ENCODE results near the gene KIR3DL1. TPM values are rescaled to one million over a fixed set of nuclear protein-coding genes. Genes with fewer than 3 reads are reported as not detected.
A peak's percentile ranks its signal among the peaks of the same experiment; 100 is the strongest.

KIR3DL1 gene
- total RNA-seq, 4 donors from 2014 or later: not detected

DNA sequence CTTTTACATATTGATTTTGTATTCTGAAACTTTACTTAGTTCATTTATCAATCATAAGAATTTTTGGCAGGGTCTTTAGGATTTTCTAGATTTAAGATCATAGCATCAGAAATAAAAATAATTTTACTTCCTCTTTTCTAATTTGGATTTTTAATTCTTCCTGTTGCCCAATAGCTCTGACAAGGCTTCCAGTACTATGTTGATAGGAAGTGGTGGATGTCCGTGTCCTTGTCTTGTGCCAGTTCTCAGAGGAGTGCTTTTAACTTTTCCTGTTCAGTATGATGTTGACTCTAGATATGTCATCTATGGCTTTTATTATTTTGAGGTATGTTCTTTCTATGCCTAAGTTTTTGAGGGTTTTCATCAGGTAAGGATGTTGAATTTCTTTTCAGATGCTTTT, 20.5 kb upstream of the KIR3DL1 start:
- intact Hi-C loops (cut with DNase I; ENCODE audit: low total_unique reads) (loop anchor here (5.0 kb wide), 1 partner anchor 1307 kb away; no protein-coding TSS in a partner anchor), in situ Hi-C loops (cut with MboI; ENCODE audit: low pct_ligation_motif_present in 1 of 4, low pct_unique_long_range_greater_than_20kb in 1 of 4, low sequenced_read_pairs in 3 of 4) (no loop called here)
- no peak for DNase-seq
- Histone ChIP-seq H3K4me3 (no peak overlapping the region), H3K9me3 (no peaks in the 10 kb centered on the region), H3K27ac (no peak overlapping the region), H3K4me1 (no peaks in the 10 kb centered on the region), H3K27me3 (peaks cover 7% of the 10 kb centered on the region), H3K36me3 (no peaks in the 10 kb centered on the region)
- TF ChIP-seq, protein P1, sequence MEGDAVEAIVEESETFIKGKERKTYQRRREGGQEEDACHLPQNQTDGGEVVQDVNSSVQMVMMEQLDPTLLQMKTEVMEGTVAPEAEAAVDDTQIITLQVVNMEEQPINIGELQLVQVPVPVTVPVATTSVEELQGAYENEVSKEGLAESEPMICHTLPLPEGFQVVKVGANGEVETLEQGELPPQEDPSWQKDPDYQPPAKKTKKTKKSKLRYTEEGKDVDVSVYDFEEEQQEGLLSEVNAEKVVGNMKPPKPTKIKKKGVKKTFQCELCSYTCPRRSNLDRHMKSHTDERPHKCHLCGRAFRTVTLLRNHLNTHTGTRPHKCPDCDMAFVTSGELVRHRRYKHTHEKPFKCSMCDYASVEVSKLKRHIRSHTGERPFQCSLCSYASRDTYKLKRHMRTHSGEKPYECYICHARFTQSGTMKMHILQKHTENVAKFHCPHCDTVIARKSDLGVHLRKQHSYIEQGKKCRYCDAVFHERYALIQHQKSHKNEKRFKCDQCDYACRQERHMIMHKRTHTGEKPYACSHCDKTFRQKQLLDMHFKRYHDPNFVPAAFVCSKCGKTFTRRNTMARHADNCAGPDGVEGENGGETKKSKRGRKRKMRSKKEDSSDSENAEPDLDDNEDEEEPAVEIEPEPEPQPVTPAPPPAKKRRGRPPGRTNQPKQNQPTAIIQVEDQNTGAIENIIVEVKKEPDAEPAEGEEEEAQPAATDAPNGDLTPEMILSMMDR (IDR thresholded peaks at IDR 0.05): no peak
- TF ChIP-seq POLR2A (IDR thresholded peaks at IDR 0.05): no peak
- TF ChIP-seq POLR2AphosphoS5 (IDR thresholded peaks at IDR 0.05): no peak
- no peak for TF ChIP-seq EP300 (IDR thresholded peaks at IDR 0.05; ENCODE audit: low read depth)
- WGBS, 2 donors (ENCODE audit: low coverage in 1 of 2): 56 to 67% methylated on average over 1 of the region's 1 CpG

DNA sequence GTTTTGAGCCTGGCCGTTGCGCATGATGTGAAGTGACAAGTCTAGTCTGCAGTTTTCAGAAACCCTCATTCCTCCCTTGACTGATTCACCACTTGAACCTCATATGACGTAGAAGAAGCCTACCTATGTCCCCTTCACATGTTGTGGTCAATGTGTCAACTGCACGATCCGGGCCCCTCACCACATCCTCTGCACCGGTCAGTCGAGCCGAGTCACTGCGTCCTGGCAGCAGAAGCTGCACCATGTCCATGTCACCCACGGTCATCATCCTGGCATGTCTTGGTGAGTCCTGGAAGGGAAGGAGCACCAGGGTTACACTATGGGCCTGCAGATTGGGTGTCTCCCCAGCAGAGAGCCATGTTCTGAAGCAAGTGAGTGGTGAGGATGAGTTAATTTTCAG, 12.9 kb upstream of the KIR3DL1 start, which contains the start of gene KIR2DL4:
TSS of gene KIR2DL4 (plus strand) at position 201 of the 400 bp plus-strand sequence. CDS start at position 243, 42 bp downstream.
- Histone ChIP-seq H3K9me3 (no peaks in the 10 kb centered on the region), H3K27ac (no peak within 1 kb of the TSS), H3K36me3 (no peaks in the 10 kb centered on the region), H3K4me3 (no peak within 1 kb of the TSS), H3K27me3 (peaks cover 7% of the 10 kb centered on the region), H3K4me1 (no peaks in the 10 kb centered on the region)
- WGBS, 2 donors (ENCODE audit: low coverage in 1 of 2): 67 to 92% methylated on average over 7 to 10 of the region's 10 CpGs
- intact Hi-C loops (cut with DNase I; ENCODE audit: low total_unique reads): no loop called here
- no peak for TF ChIP-seq EP300 (IDR thresholded peaks at IDR 0.05; ENCODE audit: low read depth)
- TF ChIP-seq POLR2A (IDR thresholded peaks at IDR 0.05): no peak
- TF ChIP-seq, protein P1 (IDR thresholded peaks at IDR 0.05): no peak
- no peak for TF ChIP-seq POLR2AphosphoS5 (IDR thresholded peaks at IDR 0.05)
- DNase-seq: peak; percentile 10
- in situ Hi-C loops (cut with MboI; ENCODE audit: low pct_ligation_motif_present in 1 of 4, low pct_unique_long_range_greater_than_20kb in 1 of 4, low sequenced_read_pairs in 3 of 4): no loop called here

DNA sequence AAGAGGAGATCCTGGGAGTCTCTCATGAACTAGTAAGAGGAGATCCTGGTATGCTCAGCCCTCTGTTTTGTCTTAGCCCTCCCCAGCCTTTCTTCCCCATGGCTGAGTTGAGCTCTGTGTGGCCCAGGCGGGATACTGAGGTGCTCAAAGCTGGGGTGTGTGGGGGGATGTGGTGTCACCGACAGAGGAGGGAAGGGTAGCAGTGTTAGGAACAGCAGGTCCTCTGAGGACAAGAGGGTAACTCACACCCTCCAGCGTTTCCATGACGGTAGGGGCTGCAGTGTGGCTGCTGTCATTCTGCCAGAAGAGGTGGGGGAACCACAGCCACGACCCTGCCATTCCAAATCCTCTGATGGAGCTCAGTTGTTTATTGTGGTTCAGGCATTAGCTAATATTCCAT, 12.2 kb upstream of the KIR3DL1 start:
- no peak overlapping the region for H3K4me3 ChIP-seq
- H3K27ac ChIP-seq: no peak overlapping the region
- 39 to 61% methylated on average over 5 of the region's 5 CpGs for WGBS, 2 donors (ENCODE audit: low coverage in 1 of 2)
- intact Hi-C loops (cut with DNase I; ENCODE audit: low total_unique reads): no loop called here
- no peaks in the 10 kb centered on the region for H3K36me3 ChIP-seq
- in situ Hi-C loops (cut with MboI; ENCODE audit: low pct_ligation_motif_present in 1 of 4, low pct_unique_long_range_greater_than_20kb in 1 of 4, low sequenced_read_pairs in 3 of 4): no loop called here
- H3K9me3 ChIP-seq: no peaks in the 10 kb centered on the region
- TF ChIP-seq POLR2AphosphoS5 (IDR thresholded peaks at IDR 0.05) (no peak), POLR2A (IDR thresholded peaks at IDR 0.05) (no peak), EP300 (IDR thresholded peaks at IDR 0.05; ENCODE audit: low read depth) (no peak)
- TF ChIP-seq, protein P1 (IDR thresholded peaks at IDR 0.05): no peak
- peaks cover 5% of the 10 kb centered on the region for H3K27me3 ChIP-seq
- DNase-seq: no peak
- H3K4me1 ChIP-seq: no peaks in the 10 kb centered on the region

DNA sequence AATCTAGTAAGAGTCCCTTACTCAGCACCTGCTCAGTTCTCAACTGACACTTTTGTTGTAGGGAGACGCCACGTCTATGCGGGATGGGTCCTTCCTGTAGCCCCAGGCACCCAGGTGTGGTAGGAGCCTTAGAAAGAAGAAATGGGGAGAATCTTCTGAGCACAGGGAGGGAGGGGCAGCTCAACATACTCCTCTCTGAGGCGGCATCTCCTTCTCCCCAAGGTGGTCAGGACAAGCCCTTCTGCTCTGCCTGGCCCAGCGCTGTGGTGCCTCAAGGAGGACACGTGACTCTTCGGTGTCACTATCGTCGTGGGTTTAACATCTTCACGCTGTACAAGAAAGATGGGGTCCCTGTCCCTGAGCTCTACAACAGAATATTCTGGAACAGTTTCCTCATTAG, 11.7 kb upstream of the KIR3DL1 start:
- in situ Hi-C loops (cut with MboI; ENCODE audit: low pct_ligation_motif_present in 1 of 4, low pct_unique_long_range_greater_than_20kb in 1 of 4, low sequenced_read_pairs in 3 of 4) (no loop called here), intact Hi-C loops (cut with DNase I; ENCODE audit: low total_unique reads) (no loop called here)
- TF ChIP-seq EP300 (IDR thresholded peaks at IDR 0.05; ENCODE audit: low read depth) (no peak), POLR2A (IDR thresholded peaks at IDR 0.05) (no peak), POLR2AphosphoS5 (IDR thresholded peaks at IDR 0.05) (no peak)
- TF ChIP-seq, protein P1 (IDR thresholded peaks at IDR 0.05): no peak
- Histone ChIP-seq H3K4me1 (no peaks in the 10 kb centered on the region), H3K27ac (no peak overlapping the region), H3K27me3 (peaks cover under 1% of the 10 kb centered on the region), H3K9me3 (no peaks in the 10 kb centered on the region), H3K4me3 (no peak overlapping the region), H3K36me3 (no peaks in the 10 kb centered on the region)
- 87% methylated on average over 10 of the region's 10 CpGs; no CpG with 5 or more reads in 1 of the 2 donors for WGBS, 2 donors (ENCODE audit: low coverage in 1 of 2)
- no peak for DNase-seq
